ENCODE measurements around the gene BIRC3.

GRCh38 chr11:102322560-102322959, 5.3 kb downstream of the BIRC3 start:
- no peak for TF ChIP-seq CTCF (IDR thresholded peaks at IDR 0.05; ENCODE audit: low read depth, low read length)
- no peak for TF ChIP-seq EZH2phosphoT487 (IDR thresholded peaks at IDR 0.05; ENCODE audit: low read depth)
